Stimulated activated naive CD8-positive, alpha-beta T cell treated with anti-CD3 and anti-CD28 coated beads, Interleukin-15, Interleukin-2, amounts not matched to agents 100 U/mL and 50 U/mL, for 24 hours (primary cell): Measurements from ENCODE around the gene MAPT.
"Not testable (repeated sequence)": the region's sequence is repeated elsewhere in the genome, so short reads cannot be mapped to it uniquely, and the experiment has no call there.

ENCODE experiments used
- ATAC-seq: fragments of 150-1000 bp; cut with Tn5 transposase; one replicate; pipeline ENCODE4 v1.10.0; 2021
- DNase-seq: peaks from one replicate; pipeline ENCODE4 v3.0.0; 2021

MAPT gene

GRCh38 chr17:45991341-45991740 lies 97.0 kb downstream of the MAPT start:
- ATAC-seq: no peak
- no peak for DNase-seq

GRCh38 chr17:45992175-45992574 lies 97.8 kb downstream of the MAPT start:
- DNase-seq (no peak), ATAC-seq (no peak)

GRCh38 chr17:45992904-45993303 lies 98.5 kb downstream of the MAPT start:
- ATAC-seq: no peak

GRCh38 chr17:45993962-45994627 lies 99.7 kb downstream of the MAPT start:
- DNase-seq (no peak), ATAC-seq (no peak)

More at GRCh38 chr17:45992904-45993303, 98.5 kb downstream of the MAPT start:
- no peak for DNase-seq

- no peak for ATAC-seq
- no peak for DNase-seq
Observed at GRCh38 chr17:45994987-45995386, 100.6 kb downstream of the MAPT start.

- DNase-seq (no peak), ATAC-seq (no peak)
Observed at GRCh38 chr17:45995627-45996270, 101.4 kb downstream of the MAPT start.

GRCh38 chr17:45996282-45996937 lies 102.1 kb downstream of the MAPT start:
- no peak for DNase-seq
- ATAC-seq: no peak

- no peak for ATAC-seq
- DNase-seq: no peak
Observed at GRCh38 chr17:45997166-45997565, 102.8 kb downstream of the MAPT start.

- no peak for DNase-seq
- no peak for ATAC-seq
Observed at GRCh38 chr17:45997624-45998023, 103.3 kb downstream of the MAPT start.

GRCh38 chr17:45998987-45999899 lies 104.9 kb downstream of the MAPT start, which contains the start of gene STH:
Gene STH (plus strand): TSS chr17:45999250. CDS start chr17:45999280, 30 bp downstream.
- ATAC-seq: no peak
- no peak for DNase-seq

GRCh38 chr17:45999900-46000290 lies 105.5 kb downstream of the MAPT start:
- no peak for DNase-seq
- ATAC-seq: no peak

GRCh38 chr17:46000292-46000691 lies 105.9 kb downstream of the MAPT start:
- ATAC-seq (no peak), DNase-seq (no peak)

GRCh38 chr17:46000757-46001156 lies 106.4 kb downstream of the MAPT start:
- ATAC-seq (no peak), DNase-seq (no peak)

- DNase-seq (no peak), ATAC-seq (no peak)
Observed at GRCh38 chr17:46001390-46002310, 107.3 kb downstream of the MAPT start.

GRCh38 chr17:46002311-46002972 lies 108.1 kb downstream of the MAPT start:
- DNase-seq (peak; percentile 73), ATAC-seq (peak; percentile 83)

GRCh38 chr17:46002973-46003316 lies 108.6 kb downstream of the MAPT start:
- no peak for ATAC-seq
- DNase-seq: no peak

GRCh38 chr17:46003907-46004748 lies 109.8 kb downstream of the MAPT start:
- DNase-seq (no peak), ATAC-seq (no peak)

- DNase-seq, ATAC-seq: not testable (repeated sequence)
Observed at GRCh38 chr17:46006082-46006481, 111.7 kb downstream of the MAPT start.

GRCh38 chr17:46007461-46007965 lies 113.2 kb downstream of the MAPT start:
- ATAC-seq (no peak), DNase-seq (no peak)

- ATAC-seq (no peak), DNase-seq (no peak)
Observed at GRCh38 chr17:46008591-46008990, 114.2 kb downstream of the MAPT start.
